WERI-Rb-1 (cell line): ENCODE measurements around the gene ACADSB.
A peak's percentile ranks its signal among the peaks of the same experiment; 100 is the strongest.

Experiments
- DNase-seq: peaks from one replicate; pipeline ENCODE4 v3.0.0-alpha.2; 2020
- H3K27ac ChIP-seq: fragments of 250-450 bp; sonication (Bioruptor Pico); 2 replicates; pipeline ENCODE4 v1.5.1; 2020; ENCODE audit warnings: mild to moderate bottlenecking, moderate library complexity
- H3K27me3 ChIP-seq: fragments of 250-450 bp; sonication (Bioruptor Pico); 2 replicates; pipeline ENCODE4 v1.5.1; 2021; ENCODE audit warnings: mild to moderate bottlenecking, low read depth, moderate library complexity; ENCODE audit not compliant: insufficient read depth, severe bottlenecking
- H3K36me3 ChIP-seq: fragments of 250-450 bp; sonication (Bioruptor Pico); 2 replicates; pipeline ENCODE4 v1.5.1; 2020; ENCODE audit warnings: mild to moderate bottlenecking, moderate library complexity
- H3K4me3 ChIP-seq: 2 replicates; pipeline ENCODE4 v1.5.1; 2011; ENCODE audit warnings: low read depth, mild to moderate bottlenecking, control low read depth, low read length
- H3K9me3 ChIP-seq: fragments of 250-450 bp; sonication (Bioruptor Pico); 2 replicates; pipeline ENCODE4 v1.5.1; 2021; ENCODE audit warnings: mild to moderate bottlenecking, moderate library complexity; ENCODE audit not compliant: severe bottlenecking
- CTCF ChIP-seq: IDR thresholded peaks from 2 replicates; pipeline ENCODE4 v1.5.1; 2011; ENCODE audit warnings: low read depth, mild to moderate bottlenecking, control low read depth, inconsistent platforms, low read length

Gene ACADSB

GRCh38 chr10:123019941-123020703 lies 11.3 kb downstream of the ACADSB start:
- DNase-seq: no peak
- H3K36me3 ChIP-seq: no peaks in the 10 kb centered on the region

DNA sequence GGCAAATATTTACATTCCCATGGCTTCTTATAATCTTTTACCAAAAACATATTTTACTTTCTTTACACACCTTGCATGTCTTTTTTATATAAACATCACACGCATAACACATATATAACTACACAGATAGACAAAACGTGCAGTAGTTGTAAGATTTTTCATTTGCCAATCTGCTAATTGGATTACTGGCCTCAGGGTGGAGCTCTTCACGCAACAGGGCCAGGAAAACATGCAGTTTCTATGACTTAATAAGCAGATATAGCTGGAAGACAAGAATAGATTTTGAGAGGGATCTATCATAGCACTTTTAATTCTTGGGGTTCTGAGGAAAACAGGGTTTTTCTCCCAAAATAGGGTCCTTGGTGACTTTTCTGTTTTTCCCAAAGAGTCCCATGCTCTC lies 12.7 kb downstream of the ACADSB start:
- H3K27me3 ChIP-seq: no peaks in the 10 kb centered on the region
- peak; percentile 37; the same call in 1 of the 2 replicates for TF ChIP-seq CTCF
- H3K36me3 ChIP-seq: no peaks in the 10 kb centered on the region
- peak; percentile 8 for DNase-seq
- no peaks in the 10 kb centered on the region for H3K9me3 ChIP-seq
- no peak overlapping the region for H3K4me3 ChIP-seq
- H3K27ac ChIP-seq: no peak overlapping the region

More at GRCh38 chr10:123019941-123020703, 11.3 kb downstream of the ACADSB start:
- Histone ChIP-seq H3K27ac (no peak overlapping the region), H3K27me3 (no peaks in the 10 kb centered on the region), H3K4me3 (no peak overlapping the region), H3K9me3 (no peaks in the 10 kb centered on the region)
- no peak for TF ChIP-seq CTCF

- Histone ChIP-seq H3K9me3 (no peaks in the 10 kb centered on the region), H3K27me3 (no peaks in the 10 kb centered on the region), H3K4me3 (no peak overlapping the region), H3K36me3 (no peaks in the 10 kb centered on the region), H3K27ac (no peak overlapping the region)
- no peak for DNase-seq
- no peak for TF ChIP-seq CTCF
Measured at GRCh38 chr10:123024540-123024939, 15.7 kb downstream of the ACADSB start.

DNA sequence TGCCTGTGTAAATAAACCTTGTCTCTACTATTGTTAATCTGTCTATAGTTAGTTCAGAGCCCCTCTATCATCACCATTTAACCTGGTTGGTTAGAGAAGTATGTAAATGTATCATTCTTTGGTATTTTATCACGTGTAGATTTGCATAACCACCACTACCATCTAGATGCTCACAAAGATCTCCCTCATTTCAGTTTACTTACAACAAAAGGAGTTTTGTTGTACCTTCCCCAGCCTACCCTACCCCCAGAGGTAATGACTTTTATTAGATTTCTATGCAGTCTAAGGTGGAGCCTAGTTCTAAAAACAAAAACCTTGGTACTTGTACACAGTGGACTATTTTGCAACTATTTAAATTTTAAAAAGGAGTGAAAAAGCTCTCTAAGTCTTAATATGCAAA lies 17.5 kb downstream of the ACADSB start:
- no peak for TF ChIP-seq CTCF
- no peak overlapping the region for H3K27ac ChIP-seq
- H3K36me3 ChIP-seq: no peaks in the 10 kb centered on the region
- no peaks in the 10 kb centered on the region for H3K9me3 ChIP-seq
- H3K4me3 ChIP-seq: no peak overlapping the region
- no peaks in the 10 kb centered on the region for H3K27me3 ChIP-seq
- no peak for DNase-seq

GRCh38 chr10:123027861-123028260 lies 19.1 kb downstream of the ACADSB start:
- Histone ChIP-seq H3K27me3 (no peaks in the 10 kb centered on the region), H3K9me3 (no peaks in the 10 kb centered on the region), H3K27ac (no peak overlapping the region), H3K4me3 (no peak overlapping the region), H3K36me3 (no peaks in the 10 kb centered on the region)
- no peak for TF ChIP-seq CTCF
- peak; percentile 11 for DNase-seq

DNA sequence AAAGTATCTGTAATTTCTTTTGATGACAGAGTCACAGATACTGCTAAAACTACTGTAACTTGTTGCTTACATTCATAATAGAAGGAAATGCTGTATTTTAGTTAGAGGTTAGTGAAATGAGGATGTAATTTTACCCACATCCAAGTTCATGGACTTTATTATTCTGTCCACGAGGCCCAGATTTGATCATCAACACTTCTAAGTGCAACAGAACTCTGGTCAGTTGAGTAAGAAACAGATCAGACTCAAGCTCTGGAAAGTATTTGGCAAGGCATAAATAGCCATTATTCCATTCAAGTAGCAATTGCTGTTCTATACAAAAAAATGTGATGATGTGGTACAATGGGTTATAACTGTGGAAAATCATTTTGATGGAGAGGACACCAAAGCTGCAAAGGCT lies 22.3 kb downstream of the ACADSB start:
- TF ChIP-seq CTCF: no peak
- DNase-seq: no peak
- no peaks in the 10 kb centered on the region for H3K36me3 ChIP-seq
- H3K9me3 ChIP-seq: no peaks in the 10 kb centered on the region
- no peaks in the 10 kb centered on the region for H3K27me3 ChIP-seq
- H3K4me3 ChIP-seq: no peak overlapping the region
- no peak overlapping the region for H3K27ac ChIP-seq
